HG02623 (cell line): Measurements from ENCODE around the gene NDUFB7.
"Not testable (repeated sequence)": the region's sequence is repeated elsewhere in the genome, so short reads cannot be mapped to it uniquely, and the experiment has no call there.

Experiments
- ATAC-seq: cut with Tn5 transposase; IDR thresholded peaks from one replicate; pipeline ENCODE4 v1.9.1; 2021; ENCODE audit warnings: moderate library complexity; ENCODE audit not compliant: unreplicated experiment

Gene NDUFB7

GRCh38 chr19:14571695-14572490 is at the start of gene NDUFB7:
Gene NDUFB7, minus strand, starts transcription at chr19:14572066. Its CDS starts 66 bp downstream, at chr19:14572000.
- peak; percentile 85 for ATAC-seq

GRCh38 chr19:14619404-14619803 is 47.5 kb upstream of the NDUFB7 start:
- no peak for ATAC-seq

DNA sequence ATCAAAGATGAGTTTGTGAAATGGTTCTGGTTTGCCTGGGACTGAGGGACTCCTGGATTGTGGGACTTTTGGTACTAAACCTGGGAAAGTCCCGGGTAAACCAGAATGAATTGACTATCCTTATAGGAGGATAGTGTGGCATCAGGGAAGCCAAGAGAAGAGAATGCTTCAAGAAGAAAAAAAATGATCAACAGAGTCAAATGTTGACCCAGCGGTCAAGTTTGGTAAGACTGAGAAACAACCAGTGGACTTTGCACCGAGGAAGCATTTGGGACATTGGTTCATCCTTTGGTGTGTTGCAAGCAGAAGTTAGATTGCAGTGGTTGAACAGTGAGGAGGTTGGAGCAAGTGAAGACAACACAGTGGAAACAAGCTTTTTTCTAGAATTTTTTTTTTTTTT is 44.5 kb upstream of the NDUFB7 start:
- no peak for ATAC-seq

GRCh38 chr19:14615623-14616022 is 43.8 kb upstream of the NDUFB7 start:
- ATAC-seq, result no peak

DNA sequence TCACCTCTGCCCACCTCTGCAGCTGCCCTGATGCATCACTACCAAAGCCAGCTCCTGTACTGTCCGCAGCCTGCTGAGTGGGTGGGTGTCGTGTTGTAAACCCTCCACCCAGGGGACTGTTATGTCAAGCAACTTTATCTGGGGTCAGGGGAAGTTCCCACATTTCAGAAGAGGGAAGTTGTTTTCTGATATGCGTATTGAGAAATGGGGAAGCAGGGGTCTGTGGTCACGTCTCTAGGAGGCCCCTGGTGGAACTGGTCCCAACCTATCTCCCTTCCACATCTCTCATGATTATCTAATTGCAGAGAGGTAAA is 42.2 kb upstream of the NDUFB7 start:
- no peak for ATAC-seq

DNA sequence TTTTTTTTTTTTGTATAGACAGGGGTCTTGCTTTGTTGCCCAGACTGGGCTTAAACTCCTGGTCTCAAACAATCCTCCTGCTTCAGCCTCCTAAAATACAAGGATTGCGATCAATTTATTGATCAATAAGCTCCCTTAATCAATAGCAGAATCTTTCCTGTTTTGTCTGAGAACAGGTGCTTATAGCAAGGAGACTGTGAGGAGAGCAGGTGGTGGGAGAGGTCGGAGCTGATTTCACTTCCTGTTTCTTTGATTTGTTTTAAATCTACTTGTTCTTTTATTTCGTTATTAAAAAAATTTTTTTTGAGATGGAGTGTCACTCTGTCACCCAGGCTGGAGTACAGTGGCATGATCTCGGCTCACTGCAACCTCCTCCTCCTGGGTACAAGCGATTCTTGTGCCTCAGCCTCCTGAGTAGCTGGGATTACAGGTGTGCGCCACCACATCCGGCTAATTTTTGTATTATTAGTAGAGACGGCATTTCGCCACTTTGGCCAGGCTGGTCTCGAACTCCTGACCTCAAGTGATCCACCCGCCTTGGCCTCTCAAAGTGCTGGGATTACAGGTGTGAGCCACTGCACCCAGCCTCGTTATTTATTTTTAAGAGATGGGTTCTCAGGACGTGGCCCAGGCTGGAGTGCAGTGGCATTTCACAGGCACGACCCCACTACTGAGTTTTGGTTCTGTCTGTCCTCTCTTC is 41.7 kb upstream of the NDUFB7 start:
- ATAC-seq, result not testable (repeated sequence)

DNA sequence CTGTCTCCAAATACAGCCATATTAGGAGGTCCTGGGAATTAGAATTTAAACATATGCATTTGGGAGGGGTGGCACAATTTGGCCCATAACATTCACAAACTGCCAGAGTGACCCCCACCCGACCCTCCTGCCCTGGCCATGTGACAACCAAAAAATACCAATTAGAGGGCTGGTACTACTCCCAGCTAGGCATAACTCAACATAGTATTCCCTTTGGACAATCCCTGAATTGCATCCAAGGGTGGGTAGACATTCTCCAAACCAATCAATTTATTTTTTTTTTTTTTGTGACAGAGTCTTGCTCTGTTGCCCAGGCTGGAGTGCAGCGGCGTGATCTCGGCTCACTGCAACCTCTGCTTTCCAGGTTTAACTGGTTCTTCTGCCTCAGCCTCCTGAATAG is 40.8 kb upstream of the NDUFB7 start:
- ATAC-seq, result no peak

DNA sequence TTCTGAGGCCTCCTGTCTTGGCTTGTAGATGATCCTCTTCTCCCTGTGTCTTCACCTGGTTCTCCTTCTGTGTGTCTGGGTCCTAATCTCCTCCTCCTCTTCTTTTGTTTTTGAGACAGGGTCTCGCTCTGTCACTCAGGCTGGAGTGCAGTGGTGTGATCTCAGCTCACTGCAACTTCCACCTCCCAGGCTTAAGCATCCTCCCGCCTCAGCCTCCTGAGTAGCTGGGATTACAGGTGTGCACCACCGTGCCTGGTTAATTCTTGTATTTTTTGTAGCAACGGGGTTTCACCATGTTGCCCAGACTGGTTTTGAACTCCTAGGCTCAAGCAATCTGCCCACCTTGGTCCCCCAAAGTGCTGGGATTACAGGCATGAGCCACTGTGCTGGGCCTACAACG is 40.4 kb upstream of the NDUFB7 start:
- not testable (repeated sequence) for ATAC-seq

- no peak for ATAC-seq
Observed at GRCh38 chr19:14611051-14611450, 39.2 kb upstream of the NDUFB7 start.

GRCh38 chr19:14606627-14607026 is 34.8 kb upstream of the NDUFB7 start:
- no peak for ATAC-seq

GRCh38 chr19:14603990-14604387 is 32.1 kb upstream of the NDUFB7 start:
- peak; percentile 65 for ATAC-seq

DNA sequence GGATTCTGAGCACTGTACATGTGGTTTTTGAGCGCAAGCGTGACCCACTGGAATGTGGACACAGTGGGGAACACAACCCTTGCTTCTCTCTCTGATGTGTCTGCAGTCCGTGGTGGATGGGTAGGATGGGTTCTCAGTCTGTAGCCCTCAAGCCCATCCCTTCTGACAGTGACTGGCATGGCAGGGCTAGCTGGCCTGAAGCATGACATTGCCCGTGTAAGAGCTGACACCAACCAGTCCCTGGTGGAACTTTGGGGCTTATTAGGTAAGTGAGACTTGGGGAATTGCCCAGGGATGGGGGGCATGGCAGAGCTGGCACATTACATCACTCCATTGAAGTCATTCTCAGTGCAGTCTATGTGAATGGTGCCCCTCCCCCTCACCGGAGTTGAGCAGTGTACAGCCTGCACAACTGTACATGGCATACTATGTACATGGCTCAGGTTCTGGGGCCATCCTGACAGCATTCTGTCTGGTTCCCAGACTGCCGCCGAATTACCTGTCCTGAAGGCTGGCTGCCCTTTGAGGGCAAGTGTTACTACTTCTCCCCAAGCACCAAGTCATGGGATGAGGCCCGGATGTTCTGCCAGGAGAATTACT is 27.8 kb upstream of the NDUFB7 start:
- ATAC-seq, result no peak

DNA sequence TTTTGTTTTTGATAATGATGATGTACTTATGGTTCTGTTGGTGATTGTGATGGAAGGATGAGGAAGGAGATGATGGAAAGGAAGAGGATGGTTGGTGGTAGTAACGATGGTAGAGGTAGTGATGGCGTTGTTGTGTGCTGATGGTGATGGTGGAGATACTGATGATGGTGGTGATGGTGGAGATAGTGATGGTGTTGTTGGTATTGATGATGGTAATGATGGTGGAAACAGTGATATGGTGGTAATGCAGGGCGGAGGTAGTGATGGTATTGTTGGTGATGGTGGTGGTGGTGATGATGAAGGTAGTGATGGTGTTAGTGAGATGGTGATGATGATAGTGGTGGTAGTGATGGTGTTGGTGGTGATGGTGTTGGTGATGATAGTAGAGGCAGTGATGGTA is 23.7 kb upstream of the NDUFB7 start:
- ATAC-seq, result no peak

GRCh38 chr19:14589433-14589832 is 17.6 kb upstream of the NDUFB7 start:
- not testable (repeated sequence) for ATAC-seq

DNA sequence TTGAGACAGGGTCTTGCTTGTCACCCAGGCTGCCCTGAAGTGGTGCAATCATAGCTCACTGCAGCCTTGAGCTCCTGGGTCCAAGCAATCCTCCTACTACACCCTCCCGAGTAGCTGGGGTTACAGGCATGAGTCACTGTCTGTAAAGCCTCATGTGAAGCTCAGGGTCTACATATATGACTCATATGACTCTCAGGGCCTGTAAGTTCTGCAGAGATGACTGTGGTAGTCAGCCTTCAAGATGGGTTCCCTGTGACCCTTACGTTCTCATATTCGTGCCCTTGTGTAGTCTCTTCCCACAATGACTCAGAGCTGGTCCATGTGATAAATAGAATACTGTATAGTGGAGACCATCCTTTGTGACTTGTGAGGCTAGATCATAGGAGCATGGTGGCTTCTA is 13.3 kb upstream of the NDUFB7 start:
- ATAC-seq, result peak; percentile 39

DNA sequence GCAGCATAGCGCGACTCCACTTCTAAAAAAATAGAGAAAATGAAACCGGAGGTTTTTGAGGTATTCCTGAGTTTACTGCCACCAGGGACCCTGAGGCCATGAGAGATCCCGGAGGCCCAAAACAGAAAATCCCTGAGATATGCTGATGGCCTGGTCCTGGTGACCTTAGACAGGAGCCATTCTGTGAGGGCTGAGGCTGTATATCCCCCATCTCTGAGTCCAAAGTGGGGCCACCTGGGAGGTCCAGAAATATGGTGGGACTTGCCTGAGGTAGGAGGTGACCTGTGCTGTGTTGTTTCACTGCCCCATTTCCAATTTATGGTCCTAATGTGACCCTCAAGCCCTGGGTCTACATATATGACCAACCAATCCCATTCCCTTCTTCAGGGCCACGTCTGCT is 12.5 kb upstream of the NDUFB7 start:
- ATAC-seq, result not testable (repeated sequence)

DNA sequence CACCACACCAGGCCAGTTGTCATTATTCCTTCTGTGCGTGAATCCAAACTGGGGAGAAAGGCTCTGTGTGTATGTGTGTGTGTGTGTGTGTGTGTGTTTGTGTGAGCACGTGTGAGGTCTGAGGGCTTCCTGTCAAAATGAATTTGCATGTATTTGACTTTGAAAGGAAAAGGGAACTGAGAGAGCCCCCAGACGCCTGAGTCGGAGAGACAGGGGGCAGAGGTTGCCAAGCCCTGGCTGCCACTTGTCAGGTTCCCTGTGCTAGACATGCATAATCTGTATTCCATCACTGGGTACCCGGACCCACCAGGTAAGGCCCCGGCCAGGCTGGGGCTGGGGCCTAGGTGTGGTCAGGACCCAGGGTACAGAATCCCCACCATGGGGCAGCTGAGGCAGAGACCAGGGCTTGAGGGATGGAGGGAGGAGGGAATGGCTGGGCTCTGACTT is 11.1 kb upstream of the NDUFB7 start, which contains the start of gene CLEC17A:
Gene CLEC17A, plus strand, starts transcription at position 191 of the 447 bp plus-strand sequence. Its CDS starts 77 bp downstream, at position 268.
- no peak for ATAC-seq

- ATAC-seq, result no peak
Observed at GRCh38 chr19:14580623-14581237, 8.9 kb upstream of the NDUFB7 start.

DNA sequence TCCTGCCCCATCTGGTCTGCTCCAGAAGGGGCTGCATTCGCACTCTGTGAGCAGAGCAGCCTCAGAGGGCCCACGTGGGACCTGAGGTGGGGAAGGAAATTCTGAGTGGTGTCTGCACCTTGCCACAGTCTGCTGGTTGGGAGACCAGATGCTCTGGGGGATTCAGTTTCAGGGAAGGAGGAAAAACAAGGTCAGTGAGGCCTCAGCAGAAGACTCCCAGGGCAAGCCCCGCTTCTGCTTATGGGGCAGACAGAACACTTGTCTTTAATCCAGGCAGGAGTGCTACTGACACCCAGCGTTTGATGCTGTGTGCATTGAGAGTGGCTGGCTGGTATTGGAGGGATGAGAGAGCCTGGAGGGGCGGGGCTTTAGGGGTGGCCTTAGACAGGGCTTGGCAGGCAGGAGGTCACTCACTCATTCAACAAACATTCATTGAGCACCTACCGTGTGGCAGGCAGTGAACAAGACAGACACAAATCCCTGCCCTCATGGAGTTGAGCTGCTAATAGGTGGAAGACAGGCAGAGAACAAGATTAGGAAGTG is 6.1 kb upstream of the NDUFB7 start:
- no peak for ATAC-seq

GRCh38 chr19:14577264-14577663 is 5.4 kb upstream of the NDUFB7 start:
- no peak for ATAC-seq

DNA sequence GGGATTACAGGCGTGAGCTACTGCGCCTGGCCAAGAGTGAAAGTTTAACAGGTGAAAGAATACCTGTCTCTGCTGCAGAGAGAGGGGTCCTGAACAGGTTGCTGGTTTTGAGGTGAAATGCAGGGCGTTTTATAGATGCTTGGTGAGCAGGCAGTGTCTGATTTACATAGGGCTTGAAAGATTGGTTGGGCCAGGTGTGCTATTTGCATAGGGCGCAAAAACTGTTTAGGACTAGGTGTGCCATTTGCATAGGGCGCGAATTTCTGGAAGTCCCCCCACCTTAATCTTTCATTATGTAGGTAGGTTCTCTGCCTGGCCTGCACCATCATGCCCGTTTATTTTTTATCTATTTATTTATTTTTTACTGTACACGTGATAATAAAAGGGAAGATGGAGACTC is 4.5 kb upstream of the NDUFB7 start:
- no peak for ATAC-seq
